GM12878 (cell line): ENCODE data around the gene TMEM198. TPM values are rescaled to one million over a fixed set of nuclear protein-coding genes. Genes with fewer than 3 reads are reported as not detected.
A peak's percentile ranks its signal among the peaks of the same experiment; 100 is the strongest.

Source experiments
- ATAC-seq: fragments of 200-7000 bp; cut with Tn5 transposase; 3 replicates; pipeline ENCODE4 v1.9.1; 2020; ENCODE audit warnings: mild to moderate bottlenecking, moderate library complexity
- BruUV-seq: library from RNA; stranded (reverse); fragments of 400-500 nt; replicated peaks from 2 replicates; lab custom pipeline; 2021; lab: Mats Ljungman, UMichigan
- CTCF ChIA-PET: fragments of 300-600 bp; sonication (Branson Sonifier 250); formaldehyde crosslinking; extraction: SDS; loops from one replicate; lab custom pipeline; 2021; ENCODE audit warnings: inconsistent platforms; lab: Yijun Ruan, JAX
- POLR2A ChIA-PET: fragments of 350-600 bp; formaldehyde crosslinking; extraction: SDS; loops from one replicate; lab custom pipeline; 2021; ENCODE audit warnings: inconsistent platforms; lab: Charles Lee
- RAD21 ChIA-PET: fragments of 300-600 bp; sonication (Branson Sonifier 250); formaldehyde crosslinking; loops from one replicate; lab custom pipeline; 2023; ENCODE audit warnings: antibody characterized with exemption; ENCODE audit not compliant: unreplicated experiment; lab: Charles Lee
- SMC1A ChIA-PET: fragments of 300-600 bp; sonication (Branson Sonifier 250); formaldehyde crosslinking; loops from one replicate; lab custom pipeline; 2023; ENCODE audit not compliant: unreplicated experiment, uncharacterized antibody; lab: Charles Lee
- DNase-seq: peaks from one replicate; pipeline ENCODE4 v3.0.0-alpha.2; 2011; ENCODE audit warnings: low read depth, low spot score
- FAIRE-seq: peaks from 3 replicates; lab custom pipeline; 2011; peaks lifted over from hg19 to GRCh38; lab: Jason Lieb, UNC
- H2AFZ ChIP-seq: 2 replicates; pipeline ENCODE4 v1.6.0; 2011; ENCODE audit warnings: low read depth, low read length, control low read depth; ENCODE audit not compliant: control insufficient read depth
- H3K27ac ChIP-seq: 2 replicates; pipeline ENCODE4 v1.5.1; 2011; ENCODE audit warnings: control low read depth; ENCODE audit not compliant: control insufficient read depth, insufficient read depth
- H3K27me3 ChIP-seq, 2 experiments: replicated peaks in 1 of 2; 2 replicates each; pipeline versions ENCODE4 v1.6.0 to v1.6.1; 2011; ENCODE audit warnings: low read length in 1 of 2; ENCODE audit not compliant: control insufficient read depth in 2 of 2, insufficient read depth in 2 of 2
- H3K36me3 ChIP-seq, 2 experiments: 2 replicates each; pipeline ENCODE4 v1.5.1; 2011; ENCODE audit warnings: low read length in 1 of 2; ENCODE audit not compliant: control insufficient read depth in 2 of 2, insufficient read depth in 2 of 2
- H3K4me1 ChIP-seq: 2 replicates; pipeline ENCODE4 v1.6.1; 2011; ENCODE audit warnings: mild to moderate bottlenecking, low read length, moderate library complexity, mixed read lengths; ENCODE audit not compliant: control insufficient read depth, insufficient read depth
- H3K4me2 ChIP-seq: 2 replicates; pipeline ENCODE4 v1.6.0; 2011; ENCODE audit warnings: control low read depth; ENCODE audit not compliant: control insufficient read depth, insufficient read depth
- H3K4me3 ChIP-seq: fragments of 200-600 bp; sonication (generic); 2 replicates; pipeline ENCODE4 v1.5.1; 2016
- H3K79me2 ChIP-seq: 2 replicates; pipeline ENCODE4 v1.6.0; 2011; ENCODE audit warnings: low read length; ENCODE audit not compliant: control insufficient read depth, insufficient read depth
- H3K9ac ChIP-seq: 2 replicates; pipeline ENCODE4 v1.8.0; 2011; ENCODE audit warnings: low read length, control low read depth, mixed read lengths; ENCODE audit not compliant: control insufficient read depth, insufficient read depth
- H3K9me3 ChIP-seq: replicated peaks from 3 replicates; pipeline ENCODE4 v1.5.1; 2011; ENCODE audit warnings: mild to moderate bottlenecking, low read length; ENCODE audit not compliant: control insufficient read depth, insufficient read depth
- H4K20me1 ChIP-seq: 2 replicates; pipeline ENCODE4 v1.6.0; 2011; ENCODE audit not compliant: control insufficient read depth, insufficient read depth
- EGR1 ChIP-seq, 2 experiments: IDR thresholded peaks; 1 replicate in 1 of 2; 2 replicates in 1 of 2; pipeline ENCODE4 v1.6.1; 2011 to 2012; ENCODE audit warnings: low read depth in 2 of 2, low read length in 2 of 2, borderline replicate concordance in 1 of 2, mild to moderate bottlenecking in 1 of 2, moderate library complexity in 1 of 2
- GABPA ChIP-seq: IDR thresholded peaks from 2 replicates; pipeline ENCODE4 v1.6.1; 2014; ENCODE audit warnings: antibody characterized with exemption, low read depth, mild to moderate bottlenecking, inconsistent platforms
- NFYB ChIP-seq: IDR thresholded peaks from 2 replicates; pipeline ENCODE4 v1.6.1; 2011; ENCODE audit warnings: low read depth, mild to moderate bottlenecking, low read length, improper control_type of control experiment, moderate library complexity; ENCODE audit not compliant: insufficient read depth
- NR2F1 ChIP-seq: fragments of 450-650 bp; conservative IDR thresholded peaks from 2 replicates; pipeline ENCODE4 v1.6.1; 2017; ENCODE audit warnings: mild to moderate bottlenecking
- NRF1 ChIP-seq: conservative IDR thresholded peaks from 2 replicates; pipeline ENCODE4 v1.6.1; 2011; ENCODE audit warnings: mild to moderate bottlenecking, low read depth, low read length, improper control_type of control experiment
- SREBF2 ChIP-seq: IDR thresholded peaks from 2 replicates; pipeline ENCODE4 v1.6.1; 2012; ENCODE audit warnings: mild to moderate bottlenecking, low read length
- STAT3 ChIP-seq: IDR thresholded peaks from 2 replicates; pipeline ENCODE4 v1.6.1; 2011; ENCODE audit warnings: low read depth, low read length, improper control_type of control experiment
- ZNF622 ChIP-seq: fragments of 450-650 bp; IDR thresholded peaks from 2 replicates; pipeline ENCODE4 v1.6.1; 2017; ENCODE audit warnings: mild to moderate bottlenecking, inconsistent platforms
- WGBS: methylation state at CpG from one replicate; pipeline ENCODE4 v1.1.6; 2016; ENCODE audit warnings: low lambda C conversion rate; ENCODE audit not compliant: insufficient replicate concordance, insufficient coverage; ENCODE audit errors: missing lambda C conversion rate; 5-methylcytosine and 5-hydroxymethylcytosine counted together
- in situ Hi-C: fragments of 300-500 bp; cut with MboI; formaldehyde crosslinking; loops from 9 replicates; pipeline ENCODE4 v1.14.3; 2018; ENCODE audit warnings: mixed read lengths
- intact Hi-C: fragments of 100-400 bp; cut with micrococcal nuclease; formaldehyde crosslinking; loops from one replicate; pipeline ENCODE4 v1.14.2; 2022; ENCODE audit not compliant: unreplicated experiment
- polyA plus RNA-seq, 11 experiments: library from polyadenylated mRNA; depleted of rRNA in 4 of 11; unstranded in 6 of 11; stranded (reverse) in 5 of 11; fragments of >200 nt; fragmentation: Nextera tagmentation in 4 of 11; fragmentation: Illumina TruSeq in 1 of 11; extraction: Ambion mirVana in 4 of 11; extraction: Trizol in 1 of 11; gene quantifications; 1 replicate in 1 of 11; 2 replicates in 10 of 11; pipeline versions ENCODE4 v1.2.1 to v1.2.3, GENCODE V29; 2011 to 2016; ENCODE audit warnings: inconsistent platforms in 2 of 11, missing spikeins in 2 of 11, low read depth in 1 of 11
- total RNA-seq, 4 experiments: library from RNA; depleted of rRNA in 3 of 4; stranded (reverse); fragments of >200 nt in 3 of 4; fragmentation: Illumina TruSeq in 1 of 4; extraction: Trizol in 1 of 4; gene quantifications; 2 replicates each; pipeline versions ENCODE4 v1.2.1 to v1.2.3, GENCODE V29; 2013 to 2021
- TF ChIP-seq, protein P1 (sequence below): fragments of 450-650 bp; IDR thresholded peaks from 2 replicates; pipeline ENCODE4 v1.6.1; 2016; ENCODE audit warnings: mild to moderate bottlenecking, moderate library complexity, borderline replicate concordance
- TF ChIP-seq, protein P2 (sequence below): fragments of 450-650 bp; IDR thresholded peaks from 2 replicates; pipeline ENCODE4 v1.6.1; 2017; ENCODE audit warnings: mild to moderate bottlenecking
- TF ChIP-seq, protein P3 (sequence below): fragments of 450-650 bp; IDR thresholded peaks from 2 replicates; pipeline ENCODE4 v1.6.1; 2017; ENCODE audit warnings: low read depth, mild to moderate bottlenecking, moderate library complexity

TMEM198 gene
- total and polyA plus RNA-seq, 10 of the 15 experiments (the other 5 are each of a cell fraction or from before 2014, with no cell fraction given), result 0.16 to 1.2 (median 0.65) TPM; not detected in 2

DNA sequence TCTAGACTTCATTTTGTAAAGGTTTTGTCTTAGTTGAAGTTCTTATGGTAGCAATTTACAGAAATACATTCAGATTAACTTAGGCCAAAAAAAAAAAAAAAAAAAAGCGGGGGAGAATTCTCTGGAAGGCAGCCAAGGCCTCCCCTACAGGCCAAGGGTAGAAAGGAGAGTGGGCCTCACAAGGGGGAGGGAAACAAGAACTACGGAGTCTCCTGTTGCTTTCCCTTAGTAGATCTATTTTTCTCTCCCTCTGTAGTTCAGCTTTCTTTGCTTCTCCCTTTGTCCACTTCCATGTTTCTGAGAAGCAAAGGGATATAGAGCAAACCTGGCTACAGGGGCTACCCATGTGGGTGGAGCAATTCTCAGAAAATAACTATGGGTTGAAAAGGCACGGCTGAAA is 51.4 kb downstream of the TMEM198 start (continued):
- TF ChIP-seq, protein P1, sequence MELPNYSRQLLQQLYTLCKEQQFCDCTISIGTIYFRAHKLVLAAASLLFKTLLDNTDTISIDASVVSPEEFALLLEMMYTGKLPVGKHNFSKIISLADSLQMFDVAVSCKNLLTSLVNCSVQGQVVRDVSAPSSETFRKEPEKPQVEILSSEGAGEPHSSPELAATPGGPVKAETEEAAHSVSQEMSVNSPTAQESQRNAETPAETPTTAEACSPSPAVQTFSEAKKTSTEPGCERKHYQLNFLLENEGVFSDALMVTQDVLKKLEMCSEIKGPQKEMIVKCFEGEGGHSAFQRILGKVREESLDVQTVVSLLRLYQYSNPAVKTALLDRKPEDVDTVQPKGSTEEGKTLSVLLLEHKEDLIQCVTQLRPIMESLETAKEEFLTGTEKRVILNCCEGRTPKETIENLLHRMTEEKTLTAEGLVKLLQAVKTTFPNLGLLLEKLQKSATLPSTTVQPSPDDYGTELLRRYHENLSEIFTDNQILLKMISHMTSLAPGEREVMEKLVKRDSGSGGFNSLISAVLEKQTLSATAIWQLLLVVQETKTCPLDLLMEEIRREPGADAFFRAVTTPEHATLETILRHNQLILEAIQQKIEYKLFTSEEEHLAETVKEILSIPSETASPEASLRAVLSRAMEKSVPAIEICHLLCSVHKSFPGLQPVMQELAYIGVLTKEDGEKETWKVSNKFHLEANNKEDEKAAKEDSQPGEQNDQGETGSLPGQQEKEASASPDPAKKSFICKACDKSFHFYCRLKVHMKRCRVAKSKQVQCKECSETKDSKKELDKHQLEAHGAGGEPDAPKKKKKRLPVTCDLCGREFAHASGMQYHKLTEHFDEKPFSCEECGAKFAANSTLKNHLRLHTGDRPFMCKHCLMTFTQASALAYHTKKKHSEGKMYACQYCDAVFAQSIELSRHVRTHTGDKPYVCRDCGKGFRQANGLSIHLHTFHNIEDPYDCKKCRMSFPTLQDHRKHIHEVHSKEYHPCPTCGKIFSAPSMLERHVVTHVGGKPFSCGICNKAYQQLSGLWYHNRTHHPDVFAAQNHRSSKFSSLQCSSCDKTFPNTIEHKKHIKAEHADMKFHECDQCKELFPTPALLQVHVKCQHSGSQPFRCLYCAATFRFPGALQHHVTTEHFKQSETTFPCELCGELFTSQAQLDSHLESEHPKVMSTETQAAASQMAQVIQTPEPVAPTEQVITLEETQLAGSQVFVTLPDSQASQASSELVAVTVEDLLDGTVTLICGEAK, result no peak
- TF ChIP-seq ZNF622 (no peak), GABPA (no peak), NRF1 (no peak), STAT3 (no peak), EGR1 (IDR thresholded peaks at IDR 0.05; ENCODE audit: borderline replicate concordance in 1 of 2, low read depth in 2 of 2, low read length in 2 of 2) (no peak)

DNA sequence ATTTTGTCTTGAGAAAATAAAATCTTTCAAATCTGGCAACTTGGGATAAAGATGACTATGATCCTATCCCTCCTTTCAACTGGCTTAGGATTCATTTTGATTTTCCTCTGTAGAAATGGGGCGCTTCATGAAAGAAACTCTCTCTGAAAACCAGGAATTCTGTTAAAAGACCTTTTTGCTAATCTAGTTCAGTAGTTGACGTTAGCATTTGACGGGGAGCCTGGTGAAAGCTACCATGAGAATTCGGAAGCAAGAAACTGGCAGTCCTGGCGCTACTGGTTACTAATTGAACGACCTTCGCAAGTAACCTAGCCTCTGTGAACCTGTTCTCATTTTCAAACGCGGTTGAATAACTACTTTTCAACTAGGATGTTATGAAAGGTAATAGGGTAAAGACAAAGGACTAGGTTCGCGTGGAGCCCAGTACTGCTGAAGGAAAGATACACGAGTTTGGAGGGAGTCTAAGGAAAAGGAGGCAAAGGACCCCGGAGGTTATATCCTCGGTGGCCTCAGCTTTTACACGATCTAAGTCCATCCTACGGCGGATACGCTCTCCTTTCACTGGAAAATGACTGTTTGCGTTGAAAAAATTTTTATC is 53.2 kb downstream of the TMEM198 start:
- WGBS, result 24% methylated on average over 19 of the region's 19 CpGs
- ChIA-PET POLR2A (interaction anchor here (0.6 to 2.4 kb wide), 5 partner anchors 46 to 1375 kb away, joined by 3 to 10 read pairs (median 4); partner anchors contain the start of genes CHPF, DNPEP and TMEM198), CTCF (interaction anchor here (0.5 to 2.9 kb wide), 8 partner anchors 45 to 209 kb away, joined by 3 to 15 read pairs (median 4); partner anchors contain the start of genes CHPF and GMPPA), RAD21 (interaction anchor here (1.0 to 1.7 kb wide), 6 partner anchors 15 to 208 kb away, joined by 3 to 10 read pairs (median 4); partner anchors contain the start of gene GMPPA), SMC1A (interaction anchor here (0.9 to 1.2 kb wide), 6 partner anchors 8 to 98 kb away, joined by 3 to 5 read pairs (median 3); partner anchors contain the start of gene GMPPA)
- DNase-seq (no peak), ATAC-seq (peak; percentile 6; the same call in 2 of the 3 replicates), FAIRE-seq (no peak)
- H3K36me3 ChIP-seq, result no peaks in the 10 kb centered on the region; a peak in 2 of 4 replicates
- peak overlapping the region; percentile 81 for H3K27ac ChIP-seq
- H4K20me1 ChIP-seq, result no peaks in the 10 kb centered on the region
- in situ Hi-C loops, result no loop called here
- H3K4me2 ChIP-seq, result peak overlapping the region; percentile 100
- H3K79me2 ChIP-seq, result no peaks in the 10 kb centered on the region
- TF ChIP-seq SREBF2 (no peak), NFYB (no peak), NR2F1 (no peak)
- TF ChIP-seq, protein P2, sequence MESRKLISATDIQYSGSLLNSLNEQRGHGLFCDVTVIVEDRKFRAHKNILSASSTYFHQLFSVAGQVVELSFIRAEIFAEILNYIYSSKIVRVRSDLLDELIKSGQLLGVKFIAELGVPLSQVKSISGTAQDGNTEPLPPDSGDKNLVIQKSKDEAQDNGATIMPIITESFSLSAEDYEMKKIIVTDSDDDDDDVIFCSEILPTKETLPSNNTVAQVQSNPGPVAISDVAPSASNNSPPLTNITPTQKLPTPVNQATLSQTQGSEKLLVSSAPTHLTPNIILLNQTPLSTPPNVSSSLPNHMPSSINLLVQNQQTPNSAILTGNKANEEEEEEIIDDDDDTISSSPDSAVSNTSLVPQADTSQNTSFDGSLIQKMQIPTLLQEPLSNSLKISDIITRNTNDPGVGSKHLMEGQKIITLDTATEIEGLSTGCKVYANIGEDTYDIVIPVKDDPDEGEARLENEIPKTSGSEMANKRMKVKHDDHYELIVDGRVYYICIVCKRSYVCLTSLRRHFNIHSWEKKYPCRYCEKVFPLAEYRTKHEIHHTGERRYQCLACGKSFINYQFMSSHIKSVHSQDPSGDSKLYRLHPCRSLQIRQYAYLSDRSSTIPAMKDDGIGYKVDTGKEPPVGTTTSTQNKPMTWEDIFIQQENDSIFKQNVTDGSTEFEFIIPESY, result no peak
- TF ChIP-seq, protein P3, sequence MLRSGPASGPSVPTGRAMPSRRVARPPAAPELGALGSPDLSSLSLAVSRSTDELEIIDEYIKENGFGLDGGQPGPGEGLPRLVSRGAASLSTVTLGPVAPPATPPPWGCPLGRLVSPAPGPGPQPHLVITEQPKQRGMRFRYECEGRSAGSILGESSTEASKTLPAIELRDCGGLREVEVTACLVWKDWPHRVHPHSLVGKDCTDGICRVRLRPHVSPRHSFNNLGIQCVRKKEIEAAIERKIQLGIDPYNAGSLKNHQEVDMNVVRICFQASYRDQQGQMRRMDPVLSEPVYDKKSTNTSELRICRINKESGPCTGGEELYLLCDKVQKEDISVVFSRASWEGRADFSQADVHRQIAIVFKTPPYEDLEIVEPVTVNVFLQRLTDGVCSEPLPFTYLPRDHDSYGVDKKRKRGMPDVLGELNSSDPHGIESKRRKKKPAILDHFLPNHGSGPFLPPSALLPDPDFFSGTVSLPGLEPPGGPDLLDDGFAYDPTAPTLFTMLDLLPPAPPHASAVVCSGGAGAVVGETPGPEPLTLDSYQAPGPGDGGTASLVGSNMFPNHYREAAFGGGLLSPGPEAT, result no peak
- peak overlapping the region; percentile 99 for H2AFZ ChIP-seq
- intact Hi-C loops, result loop anchor here (5.0 kb wide), 1 partner anchor 320 kb away; the partner anchor contains the start of gene DNAJB2
- H3K27me3 ChIP-seq, result no peaks in the 10 kb centered on the region
- peak overlapping the region; percentile 75 for H3K9ac ChIP-seq
- peak overlapping the region; percentile 74 for H3K4me3 ChIP-seq
- BruUV-seq, result TSS peak; percentile 93
- no peaks in the 10 kb centered on the region for H3K9me3 ChIP-seq
- 0 out of 2 replicates have a peak, but pooled peaks cover 8% of the 10 kb centered on the region for H3K4me1 ChIP-seq
